Cardiac fibroblast (primary cell): ENCODE measurements around the gene SLC17A9.

Experiments used
- DNase-seq, 2 donors: peaks; one replicate each; pipeline versions ENCODE4 v3.0.0 to v3.0.0-alpha.2; 2010; ENCODE audit warnings: low read depth in 2 of 2
- H3K4me3 ChIP-seq, 2 donors: replicated peaks in 1 of 2; 1 replicate in 1 of 2; 2 replicates in 1 of 2; pipeline ENCODE4 v1.5.1; 2011; ENCODE audit warnings: low read depth in 2 of 2, low read length in 2 of 2, mild to moderate bottlenecking in 2 of 2, moderate library complexity in 1 of 2
- TF ChIP-seq, protein P1 (sequence below): IDR thresholded peaks from one replicate; pipeline ENCODE4 v1.5.1; 2011; ENCODE audit warnings: low read depth, mild to moderate bottlenecking, low read length, inconsistent platforms

The SLC17A9 gene

DNA sequence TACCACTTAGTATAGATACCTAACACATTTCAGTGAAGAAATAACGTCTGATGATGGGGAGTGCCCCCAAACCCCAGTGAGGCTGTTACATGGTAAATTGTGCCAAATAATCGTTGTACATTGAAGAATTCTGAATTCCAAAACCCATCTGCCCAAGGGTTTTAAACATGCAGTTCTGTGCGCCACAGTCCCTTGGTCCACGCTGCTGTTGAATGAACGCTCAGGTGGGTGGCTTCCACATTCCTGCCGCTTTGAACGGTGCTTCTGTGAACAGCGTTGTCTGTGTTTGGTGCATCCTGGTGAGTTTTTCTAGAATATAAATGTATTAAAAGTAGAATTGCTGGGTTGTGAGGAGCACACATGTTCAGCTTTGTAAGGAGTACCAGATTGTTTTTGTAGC is 11.6 kb upstream of the SLC17A9 start:
- no peak for DNase-seq
- TF ChIP-seq, protein P1, sequence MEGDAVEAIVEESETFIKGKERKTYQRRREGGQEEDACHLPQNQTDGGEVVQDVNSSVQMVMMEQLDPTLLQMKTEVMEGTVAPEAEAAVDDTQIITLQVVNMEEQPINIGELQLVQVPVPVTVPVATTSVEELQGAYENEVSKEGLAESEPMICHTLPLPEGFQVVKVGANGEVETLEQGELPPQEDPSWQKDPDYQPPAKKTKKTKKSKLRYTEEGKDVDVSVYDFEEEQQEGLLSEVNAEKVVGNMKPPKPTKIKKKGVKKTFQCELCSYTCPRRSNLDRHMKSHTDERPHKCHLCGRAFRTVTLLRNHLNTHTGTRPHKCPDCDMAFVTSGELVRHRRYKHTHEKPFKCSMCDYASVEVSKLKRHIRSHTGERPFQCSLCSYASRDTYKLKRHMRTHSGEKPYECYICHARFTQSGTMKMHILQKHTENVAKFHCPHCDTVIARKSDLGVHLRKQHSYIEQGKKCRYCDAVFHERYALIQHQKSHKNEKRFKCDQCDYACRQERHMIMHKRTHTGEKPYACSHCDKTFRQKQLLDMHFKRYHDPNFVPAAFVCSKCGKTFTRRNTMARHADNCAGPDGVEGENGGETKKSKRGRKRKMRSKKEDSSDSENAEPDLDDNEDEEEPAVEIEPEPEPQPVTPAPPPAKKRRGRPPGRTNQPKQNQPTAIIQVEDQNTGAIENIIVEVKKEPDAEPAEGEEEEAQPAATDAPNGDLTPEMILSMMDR = no peak
- no peak overlapping the region for H3K4me3 ChIP-seq

DNA sequence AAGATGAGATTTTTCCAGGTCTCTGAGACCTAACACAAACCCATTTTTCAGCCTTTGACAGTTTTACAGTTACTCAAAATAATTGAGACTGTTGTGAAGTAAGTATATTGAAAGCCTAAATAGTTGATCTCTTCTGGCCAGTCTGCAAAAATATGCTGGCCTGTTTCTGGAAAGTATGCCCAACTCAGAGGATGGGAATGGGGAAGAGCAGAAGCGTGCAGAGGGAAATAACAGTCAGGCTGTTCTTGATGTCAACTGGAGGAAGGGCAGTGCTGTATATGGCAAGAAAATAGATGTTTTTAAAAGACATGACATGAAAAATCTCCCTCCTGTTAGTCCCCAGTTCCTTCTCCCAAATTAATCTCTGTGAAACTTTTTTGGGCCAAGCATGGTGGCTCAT is 10.7 kb upstream of the SLC17A9 start:
- no peak overlapping the region for H3K4me3 ChIP-seq
- TF ChIP-seq, protein P1 = no peak
- DNase-seq = no peak

DNA sequence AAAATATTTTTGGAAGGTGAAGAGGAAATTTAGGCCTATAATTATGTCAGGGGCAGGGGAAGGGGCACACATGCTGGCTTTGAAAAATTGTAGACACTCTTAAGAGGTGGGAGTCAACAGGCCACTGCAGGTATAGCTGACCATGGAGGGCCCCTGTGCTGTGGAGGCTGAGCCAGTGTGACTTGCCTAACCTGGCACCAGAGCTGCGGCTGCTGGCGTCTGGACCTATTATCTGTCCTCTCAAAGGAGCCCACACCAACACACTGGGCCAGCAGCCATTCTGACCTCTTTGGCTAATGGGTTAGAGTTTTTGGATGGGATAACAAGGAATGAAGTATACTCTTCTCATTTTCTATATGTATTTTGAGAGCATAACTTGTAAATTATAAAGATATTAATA is 10.1 kb upstream of the SLC17A9 start:
- H3K4me3 ChIP-seq = no peak overlapping the region
- DNase-seq = no peak

DNA sequence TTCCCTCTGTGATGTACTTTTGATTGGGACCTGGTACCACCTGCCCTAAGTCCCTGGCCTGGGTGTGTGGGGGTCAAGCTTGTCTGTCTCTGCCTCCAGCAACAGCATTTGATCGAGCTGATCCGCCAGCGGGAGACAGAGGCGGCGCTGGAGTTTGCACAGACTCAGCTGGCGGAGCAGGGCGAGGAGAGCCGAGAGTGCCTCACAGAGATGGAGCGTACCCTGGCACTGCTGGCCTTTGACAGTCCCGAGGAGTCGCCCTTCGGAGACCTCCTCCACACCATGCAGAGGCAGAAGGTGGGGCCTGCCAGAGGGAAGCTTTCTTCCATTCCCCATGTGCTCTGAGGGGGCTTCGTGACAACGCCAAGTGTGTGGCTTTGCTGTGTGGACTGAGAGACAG is 9.1 kb upstream of the SLC17A9 start:
- TF ChIP-seq, protein P1 = no peak
- no peak for DNase-seq
- no peak overlapping the region for H3K4me3 ChIP-seq

More for the DNA sequence above, 10.1 kb upstream of the SLC17A9 start:
- TF ChIP-seq, protein P1 = no peak

DNA sequence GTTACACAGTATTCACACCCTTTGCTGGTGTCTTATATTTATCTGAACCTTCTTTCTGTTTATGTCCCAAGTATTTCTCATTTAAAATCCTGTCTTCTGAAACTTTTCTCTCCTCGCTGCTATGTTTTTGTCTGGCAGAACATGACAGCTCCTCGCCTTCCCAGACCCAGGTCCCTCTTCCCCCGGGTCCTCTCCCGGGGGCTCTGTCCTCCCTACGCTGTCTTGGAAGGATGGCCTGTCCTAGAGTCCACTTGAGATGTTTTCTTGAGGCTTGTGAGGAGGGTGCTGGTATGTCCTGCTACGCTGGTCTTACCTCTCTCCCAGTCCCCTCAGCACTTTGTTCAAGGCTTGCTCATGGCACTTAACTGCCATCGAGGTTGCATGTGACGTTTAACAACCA is 8.3 kb upstream of the SLC17A9 start:
- H3K4me3 ChIP-seq = no peak overlapping the region
- TF ChIP-seq, protein P1 = no peak
- DNase-seq = no peak

DNA sequence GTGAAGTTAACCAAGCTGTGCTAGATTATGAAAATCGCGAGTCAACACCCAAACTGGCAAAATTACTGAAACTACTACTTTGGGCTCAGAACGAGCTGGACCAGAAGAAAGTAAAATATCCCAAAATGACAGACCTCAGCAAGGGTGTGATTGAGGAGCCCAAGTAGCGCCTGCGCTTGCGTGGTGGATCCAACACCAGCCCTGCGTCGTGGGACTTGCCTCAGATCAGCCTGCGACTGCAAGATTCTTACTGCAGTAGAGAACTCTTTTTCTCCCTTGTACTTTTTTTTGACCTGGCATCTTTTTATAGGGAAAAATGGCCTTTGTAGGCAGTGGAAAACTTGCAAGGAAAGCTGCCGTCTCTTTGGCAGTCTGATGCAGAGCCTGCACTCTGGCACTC is 7.8 kb upstream of the SLC17A9 start:
- TF ChIP-seq, protein P1 = no peak
- no peak for DNase-seq
- no peak overlapping the region for H3K4me3 ChIP-seq

DNA sequence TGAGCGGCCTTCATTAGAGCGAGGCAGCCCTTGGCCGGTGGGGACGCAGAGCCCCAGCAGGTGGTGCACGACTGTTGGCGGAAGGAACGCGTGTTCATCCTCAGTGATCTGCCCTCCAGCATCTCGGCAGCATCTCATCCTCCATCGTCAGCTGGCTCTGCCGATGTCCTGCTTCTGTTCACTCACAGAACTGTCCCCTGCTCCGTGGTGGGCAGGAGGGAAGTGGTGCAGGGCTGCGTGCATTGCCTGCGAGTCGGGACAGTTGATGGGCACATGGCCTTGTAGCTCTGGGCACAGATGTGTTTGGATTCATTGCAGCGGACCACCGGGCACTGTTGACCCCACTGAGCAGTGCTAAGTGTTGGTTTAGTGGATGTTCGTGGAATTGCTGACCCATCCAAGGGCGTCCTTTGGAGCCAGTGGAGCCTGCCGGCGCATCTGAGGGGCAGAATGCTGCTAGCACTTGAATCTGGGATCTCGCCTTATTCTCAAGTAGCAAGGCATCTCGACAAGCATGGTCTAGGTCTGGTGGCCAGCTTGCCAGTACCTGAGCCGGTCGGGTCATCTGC is 6.7 kb upstream of the SLC17A9 start:
- no peak for DNase-seq
- no peak overlapping the region for H3K4me3 ChIP-seq
- TF ChIP-seq, protein P1 = no peak
